ENCODE results near the gene SPPL2B.
"Not testable (repeated sequence)": the region's sequence is repeated elsewhere in the genome, so short reads cannot be mapped to it uniquely, and the experiment has no call there.

SPPL2B gene

DNA sequence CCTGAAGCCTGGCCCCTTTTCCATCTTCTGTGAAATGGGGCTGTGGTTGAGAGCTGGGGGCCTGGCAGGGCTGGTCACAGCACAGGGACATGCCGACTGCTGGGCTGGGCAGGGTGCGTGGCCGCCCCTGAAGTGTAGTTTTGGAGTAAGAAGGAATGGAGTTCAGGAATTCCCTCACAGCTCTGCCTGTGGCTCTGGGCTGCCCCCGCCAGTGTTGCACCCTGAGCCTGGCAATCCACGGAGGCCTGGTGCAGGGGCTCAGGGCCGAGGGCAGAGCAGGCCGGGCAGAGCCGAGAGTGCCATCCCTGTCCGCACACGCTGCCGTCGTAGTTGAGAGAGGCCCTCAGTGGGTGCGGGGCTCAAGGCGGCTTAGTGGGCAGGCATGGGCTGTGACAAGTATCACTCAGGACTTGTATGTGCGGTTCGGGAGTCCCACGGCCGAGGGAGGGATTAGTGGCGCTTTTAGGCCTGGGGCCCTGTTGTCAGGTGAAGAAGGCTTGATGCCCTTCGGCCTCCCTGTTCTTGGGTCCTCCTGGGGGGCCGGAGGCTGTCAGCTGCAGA is 9.7 kb downstream of the SPPL2B start:
- DNase-seq (ENCODE audit: low read depth), result no peak

GRCh38 chr19:2338751-2339643 is 10.5 kb downstream of the SPPL2B start:
- no peak for DNase-seq (ENCODE audit: low read depth)

DNA sequence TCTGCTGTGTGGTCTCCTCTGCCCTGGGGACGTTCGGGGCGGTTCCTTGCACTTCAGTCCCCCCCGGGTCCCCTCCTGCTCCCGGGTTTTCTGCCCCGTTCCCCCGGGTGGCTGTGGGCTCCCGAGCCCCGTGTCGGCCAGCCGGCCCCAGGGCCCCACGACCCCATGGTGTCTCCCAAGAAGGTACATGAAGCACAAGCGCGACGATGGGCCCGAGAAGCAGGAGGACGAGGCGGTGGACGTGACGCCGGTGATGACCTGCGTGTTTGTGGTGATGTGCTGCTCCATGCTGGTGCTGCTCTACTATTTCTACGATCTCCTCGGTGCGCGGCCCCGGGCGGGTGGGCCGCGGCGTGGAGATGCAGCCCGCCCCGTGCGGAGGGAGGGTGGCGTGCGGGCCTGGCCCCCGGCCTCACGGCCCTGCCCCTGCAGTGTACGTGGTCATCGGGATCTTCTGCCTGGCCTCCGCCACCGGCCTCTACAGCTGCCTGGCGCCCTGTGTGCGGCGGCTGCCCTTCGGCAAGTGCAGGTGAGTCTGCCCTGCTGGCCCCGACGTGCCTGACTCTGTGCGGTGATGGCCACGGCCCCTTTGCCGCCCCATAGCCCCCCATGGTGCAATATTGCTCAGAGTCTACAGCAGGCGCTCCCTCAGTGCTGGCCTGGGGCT is 11.3 kb downstream of the SPPL2B start:
- no peak for DNase-seq (ENCODE audit: low read depth)

DNA sequence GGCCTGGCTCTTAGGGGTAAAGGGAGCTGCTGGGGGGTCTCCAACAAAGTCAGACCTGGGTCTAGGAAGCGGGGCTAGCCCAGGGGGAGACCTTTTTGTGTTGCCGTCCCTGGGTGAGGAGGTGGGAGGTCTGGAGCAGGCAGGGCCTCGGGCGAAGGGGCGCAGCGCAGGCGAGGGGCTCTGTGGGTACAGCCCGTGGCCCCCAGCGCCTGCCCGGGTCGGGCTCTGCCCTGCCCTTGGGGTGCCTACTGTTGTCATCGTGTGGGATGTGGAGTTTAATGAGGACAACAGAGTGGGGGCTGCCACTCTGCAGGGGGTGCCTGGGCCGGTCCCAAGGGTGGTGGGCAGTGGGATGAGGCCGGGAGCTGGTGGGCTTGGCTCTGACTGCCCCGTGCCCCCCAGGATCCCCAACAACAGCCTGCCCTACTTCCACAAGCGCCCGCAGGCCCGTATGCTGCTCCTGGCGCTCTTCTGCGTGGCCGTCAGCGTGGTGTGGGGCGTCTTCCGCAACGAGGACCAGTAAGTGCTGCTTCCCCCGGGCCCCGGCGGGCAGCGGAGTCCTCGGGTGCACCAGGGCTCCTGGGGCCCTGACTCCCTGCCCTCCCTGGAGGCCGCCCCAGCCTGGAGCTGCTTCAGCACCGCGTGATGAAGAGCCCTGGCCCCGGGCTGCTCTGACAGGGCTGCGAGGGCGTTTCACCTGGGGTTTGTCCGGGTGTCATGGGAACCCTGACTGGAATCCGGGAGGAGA is 12.2 kb downstream of the SPPL2B start:
- DNase-seq (ENCODE audit: low read depth), result no peak

DNA sequence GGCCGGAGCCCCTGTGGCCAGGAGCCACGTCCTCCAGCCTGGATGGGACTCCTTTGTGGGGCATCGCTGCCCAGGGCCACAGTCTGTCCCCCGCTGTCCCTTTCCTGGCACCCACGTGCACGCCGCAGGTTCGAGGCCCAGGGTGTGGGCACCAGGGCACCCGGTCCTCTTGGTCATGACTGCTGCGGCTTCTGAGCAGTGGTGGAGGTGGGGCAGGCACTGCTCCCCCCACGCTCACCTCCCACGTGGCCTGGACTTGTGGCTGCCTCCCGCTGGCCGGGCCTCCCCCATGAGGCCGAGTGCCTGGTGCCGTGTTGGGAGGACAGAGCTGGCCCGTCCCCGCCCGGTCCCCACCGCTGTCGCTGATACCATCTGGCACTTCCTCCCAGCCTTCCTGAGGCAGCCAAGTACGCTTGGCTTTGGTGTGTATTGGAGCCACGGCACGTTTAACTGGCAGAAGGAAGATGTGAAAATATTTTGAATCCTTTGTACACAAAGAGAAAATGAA is 12.8 kb downstream of the SPPL2B start:
- no peak for DNase-seq (ENCODE audit: low read depth)

- no peak for DNase-seq (ENCODE audit: low read depth)
Measured at GRCh38 chr19:2341982-2342381, 13.5 kb downstream of the SPPL2B start.

DNA sequence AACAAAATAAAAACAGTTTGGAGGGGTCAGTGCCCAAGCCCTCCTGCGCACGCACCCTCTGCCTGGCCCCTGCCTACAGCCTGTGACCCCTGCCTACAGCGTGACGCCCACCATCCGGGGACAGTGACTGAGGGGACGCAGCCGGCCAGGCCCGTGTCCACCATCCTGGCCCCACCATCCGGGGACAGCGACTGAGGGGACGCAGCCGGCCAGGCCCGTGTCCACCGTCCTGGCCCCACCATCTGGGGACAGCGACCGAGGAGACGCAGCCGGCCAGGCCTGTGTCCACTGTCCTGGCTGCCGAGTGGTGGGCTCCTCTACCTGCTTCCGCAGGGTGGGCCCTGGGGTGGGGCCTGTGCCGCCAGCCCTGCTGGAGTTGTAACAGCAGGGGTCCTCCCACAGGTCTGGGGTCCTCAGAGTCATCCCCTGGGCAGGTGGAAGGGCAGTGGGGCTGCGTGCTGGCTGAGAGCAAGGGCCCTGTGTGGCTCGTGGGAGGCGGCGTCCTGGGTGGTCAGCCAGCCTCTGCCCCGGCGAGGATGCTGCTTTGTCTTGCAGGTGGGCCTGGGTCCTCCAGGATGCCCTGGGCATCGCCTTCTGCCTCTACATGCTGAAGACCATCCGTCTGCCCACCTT is 14.3 kb downstream of the SPPL2B start:
- no peak for DNase-seq (ENCODE audit: low read depth)

GRCh38 chr19:2343289-2343982 is 15.0 kb downstream of the SPPL2B start:
- DNase-seq (ENCODE audit: low read depth), result no peak

DNA sequence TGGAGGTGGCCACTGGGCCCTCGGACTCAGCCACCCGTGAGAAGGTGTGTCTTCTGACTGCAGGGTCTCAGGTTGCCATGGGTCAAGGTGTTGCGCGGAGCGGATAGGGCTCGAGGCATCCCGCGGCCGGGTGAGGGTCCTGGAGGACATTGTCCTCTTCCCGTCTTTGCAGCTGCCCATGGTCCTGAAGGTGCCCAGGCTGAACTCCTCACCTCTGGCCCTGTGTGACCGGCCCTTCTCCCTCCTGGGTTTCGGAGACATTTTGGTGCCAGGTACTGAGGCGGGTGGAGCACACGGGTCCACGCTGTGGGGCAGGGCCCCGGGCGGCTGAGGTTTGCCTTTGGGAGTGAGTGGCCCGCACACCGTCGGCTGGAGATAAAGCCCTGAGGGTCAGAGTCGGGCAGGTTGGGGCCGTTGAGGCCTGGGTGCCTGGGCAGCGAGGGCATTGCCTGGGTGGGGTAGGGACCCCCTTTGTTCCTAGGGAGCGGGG is 15.9 kb downstream of the SPPL2B start:
- DNase-seq (ENCODE audit: low read depth), result no peak

GRCh38 chr19:2345076-2345475 is 16.6 kb downstream of the SPPL2B start:
- no peak for DNase-seq (ENCODE audit: low read depth)

GRCh38 chr19:2345794-2346663 is 17.5 kb downstream of the SPPL2B start:
- no peak for DNase-seq (ENCODE audit: low read depth)

DNA sequence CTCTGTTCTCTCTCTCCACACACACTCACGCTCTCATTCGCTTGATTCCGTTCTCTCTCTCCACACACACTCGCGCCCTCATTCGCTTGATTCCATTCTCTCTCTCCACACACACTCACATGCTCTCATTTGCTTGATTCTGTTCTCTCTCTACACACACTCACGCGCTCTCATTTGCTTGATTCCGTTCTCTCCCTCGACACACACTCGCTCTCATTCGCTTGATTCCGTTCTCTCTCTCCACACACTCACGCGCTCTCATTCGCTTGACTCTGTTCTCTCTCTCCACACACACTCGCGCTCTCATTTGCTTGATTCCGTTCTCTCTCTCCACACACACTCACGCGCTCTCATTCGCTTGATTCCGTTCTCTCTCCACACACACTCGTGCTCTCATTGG is 21.3 kb downstream of the SPPL2B start:
- not testable (repeated sequence) for DNase-seq (ENCODE audit: low read depth)

GRCh38 chr19:2350656-2351055 is 22.2 kb downstream of the SPPL2B start:
- DNase-seq (ENCODE audit: low read depth), result no peak

DNA sequence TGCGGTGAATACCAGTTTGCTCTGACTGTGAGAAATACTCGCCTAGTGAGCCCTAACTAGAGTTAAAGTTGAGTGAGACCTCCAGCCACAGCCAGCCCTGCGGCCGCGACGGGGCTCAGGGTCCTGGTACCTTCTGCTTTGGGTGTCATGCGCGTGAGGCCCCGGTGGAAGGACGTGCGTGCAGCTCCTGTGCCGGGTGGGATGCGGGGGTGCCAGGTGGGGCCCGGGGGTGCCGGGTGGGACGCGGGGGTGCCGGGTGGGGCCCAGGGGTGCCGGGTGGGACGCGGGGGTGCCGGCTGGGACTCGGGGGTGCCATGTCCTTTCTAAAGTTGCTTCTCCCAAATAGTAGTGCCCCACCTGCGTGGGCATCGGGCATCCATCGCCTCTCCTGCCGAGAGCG is 23.1 kb downstream of the SPPL2B start:
- no peak for DNase-seq (ENCODE audit: low read depth)

GRCh38 chr19:2352121-2352520 is 23.6 kb downstream of the SPPL2B start:
- no peak for DNase-seq (ENCODE audit: low read depth)

DNA sequence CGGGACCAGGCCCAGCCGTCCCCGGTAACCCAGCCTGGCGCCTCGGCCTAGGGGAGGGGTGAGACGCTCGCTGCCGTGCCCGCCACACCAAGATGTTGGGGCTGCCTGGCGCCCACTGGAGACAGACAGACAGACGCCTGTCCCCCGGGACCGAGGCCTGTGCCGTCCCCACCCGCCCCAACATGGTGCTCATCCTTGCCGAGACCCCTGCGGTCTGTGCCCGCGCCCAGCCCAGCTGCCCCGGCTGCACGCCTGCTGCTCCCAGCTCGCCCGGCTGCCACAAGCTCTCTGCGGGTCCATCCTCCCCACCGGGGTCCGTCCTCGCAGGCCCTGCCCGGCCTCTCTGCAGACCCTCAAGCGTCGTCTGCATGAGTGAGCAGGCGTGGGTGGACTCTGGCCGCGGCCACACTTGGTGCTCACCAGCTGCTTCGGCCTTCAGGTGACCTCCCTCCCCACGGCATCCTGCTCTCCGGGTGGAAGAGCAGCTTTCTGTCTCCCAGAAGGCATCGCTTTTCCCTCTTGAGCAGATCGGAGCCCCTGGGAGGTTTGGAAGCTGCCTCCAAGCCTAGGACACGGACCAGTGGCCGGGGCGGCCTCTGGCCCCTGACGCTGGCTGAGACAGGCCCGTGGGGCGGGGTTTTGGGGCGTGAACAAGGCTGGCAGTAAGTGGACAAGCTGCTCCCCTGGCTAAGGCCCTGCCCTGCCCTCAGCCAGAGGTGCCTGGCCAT is 24.8 kb downstream of the SPPL2B start:
- no peak for DNase-seq (ENCODE audit: low read depth)

DNA sequence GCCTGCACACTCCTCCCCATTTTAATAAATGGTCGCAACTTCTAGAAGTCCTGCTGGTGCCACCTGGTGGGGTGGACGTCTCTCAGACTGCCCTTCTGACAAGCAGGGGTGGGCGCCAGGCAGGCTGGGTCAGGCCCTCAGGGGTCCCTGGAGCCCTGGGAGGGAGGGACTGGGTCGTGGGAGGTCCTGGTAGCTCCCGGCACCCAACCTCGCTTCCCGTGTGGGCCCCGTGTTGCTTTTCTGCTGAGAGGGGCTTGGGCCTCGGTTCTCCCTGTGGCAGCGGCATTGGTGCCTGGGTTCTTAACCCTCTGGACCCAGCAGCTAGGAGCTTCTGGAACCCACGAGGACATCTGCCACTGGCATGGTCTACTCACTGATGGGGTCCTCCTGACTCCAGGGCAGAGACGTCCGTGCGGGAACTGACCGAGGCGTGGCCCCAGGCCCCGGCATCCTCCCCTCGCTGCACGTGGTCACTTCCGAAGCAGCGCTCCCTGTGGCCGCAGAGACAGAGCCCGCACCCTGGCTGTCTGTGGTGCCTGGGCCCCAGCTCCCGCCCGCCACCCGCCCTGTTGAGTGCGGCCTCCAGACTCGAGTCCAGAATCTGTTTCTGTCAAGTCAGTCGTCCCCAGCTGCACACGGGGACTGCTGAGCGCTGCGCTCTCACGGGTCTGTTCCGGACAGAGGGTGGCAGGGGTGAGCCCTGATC is 25.6 kb downstream of the SPPL2B start:
- no peak for DNase-seq (ENCODE audit: low read depth)

- no peak for DNase-seq (ENCODE audit: low read depth)
Measured at GRCh38 chr19:2354670-2355069, 26.2 kb downstream of the SPPL2B start.

Measured in activated gamma-delta T cell treated with anti-CD3 and anti-CD28 coated beads, Interleukin-2, amount 50 U/mL, for 16 hours (primary cell).